SIG-M5 treated with dmso at 0.1 percent for 504 hours (cell line): ENCODE results near the gene PLXNA2.

Experiments used
- DNase-seq: peaks from one replicate; lab custom pipeline; 2025; ENCODE audit not compliant: unreplicated experiment; lab: John Stamatoyannopoulos, UW

The PLXNA2 gene

DNA sequence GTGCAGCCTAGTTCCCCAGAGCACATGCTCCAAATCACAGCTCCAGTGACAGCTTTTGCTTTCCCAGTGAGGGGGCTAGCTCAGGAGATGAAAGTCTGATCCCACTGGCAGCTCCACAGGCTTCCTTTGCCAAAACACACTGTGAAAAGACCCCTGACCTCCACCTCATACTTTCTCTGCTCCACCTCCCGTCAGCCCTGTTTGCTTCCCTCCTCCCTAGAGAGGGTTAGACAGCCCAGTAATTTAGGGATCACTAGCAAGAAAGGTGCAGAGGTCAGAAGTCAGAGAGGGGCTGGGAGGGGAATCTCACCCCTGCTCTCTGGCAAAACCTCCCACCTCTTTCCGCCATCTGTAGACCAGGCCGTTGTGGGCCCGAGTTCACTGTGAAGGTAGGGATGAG, 62.8 kb downstream of the PLXNA2 start:
- no peak for DNase-seq

DNA sequence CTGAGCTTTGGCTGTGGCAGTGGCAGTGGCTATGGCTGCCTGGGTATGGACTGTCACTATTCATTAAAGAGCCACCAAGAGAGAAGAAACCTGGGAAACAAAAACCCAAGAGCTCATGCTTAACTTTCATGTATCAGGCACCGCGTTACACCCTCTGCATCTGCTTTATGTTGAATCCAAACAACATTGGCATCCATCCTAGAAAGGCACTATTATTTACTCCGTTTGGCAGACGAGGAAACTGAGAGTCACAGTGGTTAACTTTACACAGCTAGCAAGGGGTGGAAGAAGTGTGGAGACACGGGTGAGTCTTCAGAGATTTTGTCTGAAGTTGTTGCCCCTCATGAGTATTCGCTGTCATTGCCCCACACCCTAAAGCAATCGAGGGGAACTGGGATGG, 63.8 kb downstream of the PLXNA2 start:
- DNase-seq: no peak

DNA sequence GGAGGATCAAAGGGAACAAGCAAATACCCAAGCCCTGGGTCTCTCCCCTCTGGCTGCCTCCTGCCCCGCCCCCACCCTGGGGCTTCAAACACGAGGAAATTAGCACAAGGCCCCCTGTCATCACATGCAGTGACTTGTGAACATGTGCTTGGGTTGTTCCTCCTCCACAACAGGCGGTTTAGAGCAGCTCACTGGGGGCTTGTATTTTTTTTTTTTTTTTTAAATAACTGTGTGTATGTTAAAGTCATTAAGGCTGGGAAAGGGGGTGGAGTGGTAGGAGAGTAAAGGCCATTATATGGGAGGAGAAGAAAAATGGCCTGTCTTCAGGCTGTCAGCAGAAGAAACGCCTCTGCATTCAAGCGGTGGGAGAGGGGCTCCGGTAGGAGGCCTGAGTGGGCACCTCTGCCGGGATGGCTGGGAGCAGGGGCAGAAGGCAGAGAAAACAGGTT, 64.2 kb downstream of the PLXNA2 start:
- no peak for DNase-seq

- DNase-seq: no peak
Observed at GRCh38 chr1:208179263-208179816, 64.8 kb downstream of the PLXNA2 start.

- DNase-seq: no peak
Observed at GRCh38 chr1:208178091-208178529, 66.1 kb downstream of the PLXNA2 start.

DNA sequence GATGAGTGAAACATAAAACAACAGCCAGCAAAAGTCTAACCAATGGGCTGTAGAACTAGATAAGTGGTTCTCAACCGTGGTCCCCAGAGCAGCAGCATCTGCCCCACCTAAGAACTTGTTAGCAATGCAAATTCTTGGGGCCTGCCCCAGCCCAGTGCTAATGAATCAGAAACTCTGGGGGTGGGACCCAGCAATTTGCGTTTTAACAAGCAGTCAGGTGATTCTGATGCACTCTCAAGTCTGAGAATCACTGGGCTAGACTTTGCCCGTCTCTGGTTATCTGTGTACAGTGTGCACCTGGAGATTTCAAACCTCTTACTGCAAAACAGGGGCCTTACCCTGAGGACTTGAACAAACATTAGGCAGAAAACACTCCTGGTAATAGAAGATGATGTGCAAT, 66.5 kb downstream of the PLXNA2 start:
- no peak for DNase-seq

DNA sequence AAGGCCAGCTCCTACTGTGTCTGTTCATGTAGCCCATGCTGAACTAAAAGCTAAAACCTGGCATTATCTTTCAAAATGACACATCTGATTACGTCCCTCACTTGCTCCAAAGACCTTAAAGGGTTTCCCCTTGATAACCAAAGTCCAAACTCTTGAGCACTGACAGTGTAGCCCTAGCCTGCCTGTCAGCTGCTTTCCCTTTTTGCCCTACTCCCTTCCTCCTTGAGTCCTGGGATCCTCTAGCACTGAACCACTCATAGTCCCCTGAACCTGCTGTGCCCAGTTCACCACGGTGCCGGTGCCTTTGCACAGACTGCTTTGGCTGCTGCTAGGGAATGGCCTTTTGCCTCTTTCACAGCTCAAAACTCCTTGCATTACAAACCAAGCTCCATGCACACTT, 67.5 kb downstream of the PLXNA2 start:
- no peak for DNase-seq

DNA sequence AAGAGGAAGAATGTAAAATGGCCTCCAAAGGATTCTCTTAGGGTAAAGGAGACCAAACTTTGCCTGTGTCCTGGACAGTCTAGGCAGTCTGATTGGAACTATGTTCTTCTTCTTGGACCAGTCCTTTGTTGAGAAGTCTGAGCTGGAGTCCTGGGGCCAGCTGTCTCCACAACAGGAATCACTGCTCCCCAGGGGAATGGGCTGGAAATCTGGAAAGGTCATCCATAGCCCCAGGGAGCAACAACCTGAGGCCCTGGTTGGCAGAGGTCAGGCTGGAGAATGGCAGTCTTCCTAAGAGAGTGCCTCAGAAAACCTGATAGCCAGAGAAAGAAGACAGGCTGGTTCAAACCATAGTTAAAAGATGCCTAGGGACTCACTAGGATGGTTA, 68.7 kb downstream of the PLXNA2 start:
- no peak for DNase-seq

GRCh38 chr1:208174731-208175507, 69.3 kb downstream of the PLXNA2 start:
- DNase-seq: no peak

DNA sequence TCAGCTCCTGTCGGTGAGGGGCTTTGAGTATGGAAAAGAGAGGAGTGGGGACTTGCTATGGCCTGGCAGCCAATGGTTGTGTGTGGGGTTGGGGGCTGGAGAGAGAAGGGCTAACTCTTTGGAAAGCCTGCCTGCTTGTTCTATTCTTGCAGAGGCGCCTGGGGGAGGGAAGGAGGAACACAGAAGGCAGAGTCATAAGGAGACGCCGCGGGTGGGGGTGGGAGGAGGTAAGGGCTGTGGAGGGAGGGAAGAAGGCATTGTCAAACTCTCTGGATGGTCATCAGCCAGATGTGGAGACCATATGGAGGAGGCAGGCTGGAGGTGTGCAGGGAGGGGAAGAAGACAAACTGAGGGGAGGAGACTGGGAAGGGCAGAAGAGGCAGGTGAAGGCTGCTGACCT, 70.0 kb downstream of the PLXNA2 start:
- DNase-seq: no peak

- no peak for DNase-seq
Observed at GRCh38 chr1:208173749-208174148, 70.4 kb downstream of the PLXNA2 start.

DNA sequence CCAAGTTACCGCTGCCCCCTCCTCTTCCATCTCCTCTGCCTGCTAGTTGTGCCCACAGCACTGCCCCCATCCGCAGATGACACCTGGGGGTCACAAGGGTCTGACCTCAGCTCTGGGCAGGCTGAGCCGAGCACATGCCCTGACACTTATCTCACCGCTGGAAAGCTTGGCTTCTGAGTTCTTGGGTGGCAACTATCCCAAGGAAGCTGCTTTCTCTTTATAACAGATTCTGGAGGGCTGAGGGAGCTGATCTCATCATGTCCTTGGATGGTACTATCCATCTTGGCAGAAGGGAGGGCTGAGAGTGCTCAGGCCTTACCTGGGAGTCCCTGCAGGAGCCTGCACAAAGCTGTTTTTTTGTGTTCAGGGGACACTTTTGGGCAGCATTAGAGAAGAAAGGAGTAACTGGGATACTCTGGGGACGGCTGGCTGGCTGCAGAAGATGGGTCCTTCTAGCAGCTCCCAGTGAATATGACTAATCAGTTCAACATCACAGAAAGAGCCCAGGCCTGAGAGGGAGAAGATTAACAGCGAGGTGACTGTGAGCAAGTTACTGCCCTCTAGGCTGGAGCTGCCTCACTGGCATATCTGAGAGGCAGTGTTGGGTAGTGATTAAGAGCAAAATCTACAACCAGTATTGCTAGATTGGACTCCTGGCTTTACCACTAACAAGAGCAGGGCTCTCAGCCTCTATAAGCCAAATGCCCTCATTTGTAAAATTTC, 71.6 kb downstream of the PLXNA2 start:
- DNase-seq: no peak

- no peak for DNase-seq
Observed at GRCh38 chr1:208171616-208172422, 72.4 kb downstream of the PLXNA2 start.

DNA sequence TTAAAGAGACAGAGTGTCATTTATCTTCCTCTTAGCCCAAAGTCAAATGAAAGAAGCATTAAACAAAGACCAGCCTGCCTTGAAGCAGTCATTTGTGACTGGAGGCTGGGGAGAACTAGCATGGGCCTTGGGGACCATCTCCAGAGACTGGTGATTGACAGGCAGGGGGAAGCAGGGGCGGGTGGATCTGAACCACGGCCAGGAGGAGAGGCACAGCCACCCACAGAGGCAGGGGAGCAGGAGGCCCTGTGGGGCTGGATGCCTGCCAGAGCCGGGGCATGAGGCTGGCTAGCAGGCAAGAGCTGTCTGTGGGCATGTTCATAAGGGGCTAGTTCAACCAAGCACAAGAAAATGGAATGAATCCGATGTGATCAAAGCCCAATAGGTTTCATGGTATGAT, 73.9 kb downstream of the PLXNA2 start:
- DNase-seq: no peak

DNA sequence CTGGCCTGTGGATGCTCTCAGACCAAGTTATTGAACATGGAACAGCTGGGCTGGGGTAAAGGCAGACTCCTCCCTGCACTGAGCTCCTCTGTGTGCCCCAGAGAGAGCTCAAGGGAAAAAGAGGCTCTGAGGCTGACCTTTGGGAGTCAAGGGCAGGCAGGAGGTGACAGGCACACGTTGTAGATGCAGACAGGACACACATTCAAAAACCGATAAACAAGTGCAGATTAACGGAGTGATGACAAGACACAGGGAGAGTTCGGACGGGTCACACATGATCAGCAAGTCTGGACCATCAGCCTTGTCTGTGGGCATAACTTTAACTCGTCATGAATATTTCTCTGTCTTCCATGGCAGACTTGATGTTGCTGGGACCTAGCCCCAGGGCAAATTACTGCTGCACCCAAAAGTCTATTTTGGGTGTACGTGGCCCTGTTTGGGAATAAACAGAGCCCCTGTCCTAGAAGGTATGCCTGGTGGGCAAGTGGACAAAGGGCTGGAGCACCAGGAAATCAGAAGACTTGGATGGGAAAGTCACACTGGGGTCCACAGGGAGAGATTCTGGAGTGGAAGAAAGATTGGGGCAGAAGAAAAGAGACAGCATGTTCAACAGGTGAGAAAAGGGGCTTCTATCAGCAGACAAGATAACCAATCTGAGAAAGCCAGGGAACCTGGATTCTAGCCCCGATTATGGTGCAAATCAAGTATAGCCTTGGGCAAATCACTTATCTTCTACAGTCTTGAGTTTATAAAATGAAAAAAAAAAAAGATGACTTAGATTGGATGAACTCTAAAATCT, 74.9 kb downstream of the PLXNA2 start:
- DNase-seq: no peak

- no peak for DNase-seq
Observed at GRCh38 chr1:208167261-208167869, 76.8 kb downstream of the PLXNA2 start.

GRCh38 chr1:208166340-208167138, 77.6 kb downstream of the PLXNA2 start:
- no peak for DNase-seq

- DNase-seq: no peak
Observed at GRCh38 chr1:208165659-208166058, 78.5 kb downstream of the PLXNA2 start.

- no peak for DNase-seq
Observed at GRCh38 chr1:208164609-208165008, 79.6 kb downstream of the PLXNA2 start.
